Measurements from ENCODE around the gene HIBADH. TPM values are rescaled to one million over a fixed set of nuclear protein-coding genes. Genes with fewer than 3 reads are reported as not detected.

The HIBADH gene
- polyA plus RNA-seq, 2 of the 4 experiments (the other 2 are of a cell fraction), result 49.5 to 118 TPM

- WGBS (ENCODE audit: missing lambda C conversion rate), result 100% methylated on average over 1 of the region's 1 CpG
- no peak overlapping the region for H3K4me3 ChIP-seq
These were observed 35.5 kb downstream of the HIBADH start for GRCh38 chr7:27627146-27627545.

DNA sequence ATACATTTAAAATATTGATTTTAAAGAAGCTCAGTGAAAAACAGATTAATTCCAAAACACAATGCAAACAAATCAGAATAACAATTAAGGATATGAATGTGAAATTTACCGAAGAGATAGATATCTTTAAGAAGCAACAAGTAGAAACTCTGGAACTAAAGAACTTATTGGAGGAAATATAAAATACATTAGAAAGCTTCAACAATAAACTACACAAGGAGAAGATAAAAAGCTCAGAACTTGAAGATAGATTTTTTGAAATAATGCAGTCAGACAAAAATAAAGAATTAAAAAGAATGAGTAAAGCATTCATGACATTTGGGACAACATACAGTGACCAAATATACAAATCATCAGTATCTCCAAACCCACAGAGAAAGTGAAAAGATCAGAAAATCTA, 43.2 kb downstream of the HIBADH start:
- ATAC-seq (no peak), FAIRE-seq (no peak), DNase-seq (ENCODE audit: low read depth in 1 of 2, low spot score in 1 of 2) (no peak)
- Histone ChIP-seq H3K9me3 (peaks cover 40% of the 10 kb centered on the region), H3K4me1 (no peaks in the 10 kb centered on the region), H3K27ac (no peak overlapping the region), H3K4me3 (no peak overlapping the region), H3K4me2 (no peak overlapping the region)
- no peak for TF ChIP-seq PHF8 (IDR thresholded peaks at IDR 0.05; ENCODE audit: borderline replicate concordance, low read depth)
- TF ChIP-seq HOXB13 (CRISPR knock-in tag; IDR thresholded peaks at IDR 0.05; ENCODE audit: low read depth), result no peak
- no peak for TF ChIP-seq RNF2 (IDR thresholded peaks at IDR 0.05; ENCODE audit: borderline replicate concordance, low read depth)
- no peak for TF ChIP-seq TP53 (CRISPR knock-in tag; IDR thresholded peaks at IDR 0.05)
- TF ChIP-seq JUNB (IDR thresholded peaks at IDR 0.05), result no peak
- POLR2A ChIA-PET, result no interaction called here
- WGBS (ENCODE audit: missing lambda C conversion rate), result 98% methylated on average over 1 of the region's 1 CpG
- CTCF ChIA-PET, result interaction anchor here (1.0 to 1.2 kb wide), 3 partner anchors 12 to 408 kb away, joined by 3 read pairs; no protein-coding TSS in a partner anchor

More at GRCh38 chr7:27627146-27627545, 35.5 kb downstream of the HIBADH start:
- no peak for DNase-seq (ENCODE audit: low read depth in 1 of 2, low spot score in 1 of 2)
- FAIRE-seq, result no peak
- H3K4me1 ChIP-seq, result no peaks in the 10 kb centered on the region
- POLR2A ChIA-PET, result no interaction called here
- H3K9me3 ChIP-seq, result no peaks in the 10 kb centered on the region
- no peak overlapping the region for H3K27ac ChIP-seq
- H3K4me2 ChIP-seq, result no peak overlapping the region
- CTCF ChIA-PET, result no interaction called here
- TF ChIP-seq HES2 (IDR thresholded peaks at IDR 0.05) (no peak), ATOH8 (CRISPR knock-in tag; IDR thresholded peaks at IDR 0.05; ENCODE audit: low read depth) (no peak), RARB (CRISPR knock-in tag; IDR thresholded peaks at IDR 0.05) (no peak), EP300 (IDR thresholded peaks at IDR 0.05) (no peak), RCOR1 (IDR thresholded peaks at IDR 0.05; ENCODE audit: low read depth, low read length) (no peak), POLR2A (IDR thresholded peaks at IDR 0.05; ENCODE audit: low read length) (no peak), HOXA7 (CRISPR knock-in tag; IDR thresholded peaks at IDR 0.05) (no peak), HDAC2 (IDR thresholded peaks at IDR 0.05) (no peak), FOXS1 (CRISPR knock-in tag; IDR thresholded peaks at IDR 0.05) (no peak), NFE2L2 (conservative IDR thresholded peaks at IDR 0.05; ENCODE audit: low read length) (no peak), CBX8 (IDR thresholded peaks at IDR 0.05) (no peak), POLR2AphosphoS2 (conservative IDR thresholded peaks at IDR 0.05; ENCODE audit: low read length) (no peak), ZFP36 (IDR thresholded peaks at IDR 0.05; ENCODE audit: borderline replicate concordance, partially characterized antibody) (no peak), HOXB13 (CRISPR knock-in tag; IDR thresholded peaks at IDR 0.05; ENCODE audit: low read depth) (no peak), SREBF2 (IDR thresholded peaks at IDR 0.05) (no peak)
- TF ChIP-seq, protein P1, sequence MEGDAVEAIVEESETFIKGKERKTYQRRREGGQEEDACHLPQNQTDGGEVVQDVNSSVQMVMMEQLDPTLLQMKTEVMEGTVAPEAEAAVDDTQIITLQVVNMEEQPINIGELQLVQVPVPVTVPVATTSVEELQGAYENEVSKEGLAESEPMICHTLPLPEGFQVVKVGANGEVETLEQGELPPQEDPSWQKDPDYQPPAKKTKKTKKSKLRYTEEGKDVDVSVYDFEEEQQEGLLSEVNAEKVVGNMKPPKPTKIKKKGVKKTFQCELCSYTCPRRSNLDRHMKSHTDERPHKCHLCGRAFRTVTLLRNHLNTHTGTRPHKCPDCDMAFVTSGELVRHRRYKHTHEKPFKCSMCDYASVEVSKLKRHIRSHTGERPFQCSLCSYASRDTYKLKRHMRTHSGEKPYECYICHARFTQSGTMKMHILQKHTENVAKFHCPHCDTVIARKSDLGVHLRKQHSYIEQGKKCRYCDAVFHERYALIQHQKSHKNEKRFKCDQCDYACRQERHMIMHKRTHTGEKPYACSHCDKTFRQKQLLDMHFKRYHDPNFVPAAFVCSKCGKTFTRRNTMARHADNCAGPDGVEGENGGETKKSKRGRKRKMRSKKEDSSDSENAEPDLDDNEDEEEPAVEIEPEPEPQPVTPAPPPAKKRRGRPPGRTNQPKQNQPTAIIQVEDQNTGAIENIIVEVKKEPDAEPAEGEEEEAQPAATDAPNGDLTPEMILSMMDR (IDR thresholded peaks at IDR 0.05), result no peak
- ATAC-seq, result no peak

DNA sequence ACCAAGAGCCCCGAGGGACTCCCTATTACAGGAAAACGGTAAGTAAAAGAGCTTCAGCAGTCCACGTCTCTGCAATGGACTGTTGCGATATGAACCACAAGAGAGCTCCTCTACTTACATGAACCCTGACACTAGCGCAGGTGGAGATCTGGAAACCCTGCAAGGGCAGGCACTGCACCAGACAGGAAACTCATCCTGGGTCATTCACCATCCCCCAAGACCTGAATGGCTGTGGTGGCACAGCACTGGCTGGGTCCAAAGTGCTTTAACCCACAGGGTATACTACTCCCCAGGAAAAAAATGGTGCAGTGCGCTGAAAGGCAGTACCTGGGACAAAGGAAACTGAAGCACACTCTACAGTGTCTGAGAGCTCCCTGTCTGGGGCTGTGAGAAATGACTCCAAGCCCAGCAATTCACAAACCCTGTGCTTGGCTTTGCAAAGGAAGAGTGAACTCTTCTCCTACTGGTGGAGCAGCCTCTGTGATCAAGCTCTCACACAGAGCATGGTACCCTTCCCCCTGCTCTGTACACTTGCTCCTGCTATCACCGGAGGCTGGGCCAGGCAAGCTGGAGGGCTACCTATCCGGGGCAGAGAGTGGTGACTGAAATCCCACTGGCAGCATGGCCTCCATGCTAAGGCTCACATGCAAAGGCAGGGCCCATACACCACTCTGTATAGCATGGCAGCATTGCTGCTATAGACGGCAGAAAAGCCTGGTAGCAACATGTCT, 44.9 kb downstream of the HIBADH start:
- Histone ChIP-seq H3K27ac (no peak overlapping the region), H3K4me3 (no peak overlapping the region), H3K4me2 (no peak overlapping the region), H3K9me3 (peaks cover 40% of the 10 kb centered on the region), H3K4me1 (no peaks in the 10 kb centered on the region)
- CTCF ChIA-PET, result interaction anchor here (1.6 to 1.7 kb wide), 2 partner anchors 13 to 383 kb away, joined by 3 to 10 read pairs; no protein-coding TSS in a partner anchor
- DNase-seq (ENCODE audit: low read depth in 1 of 2, low spot score in 1 of 2), result no peak
- POLR2A ChIA-PET, result no interaction called here
- no peak for ATAC-seq
- WGBS (ENCODE audit: missing lambda C conversion rate), result 89% methylated on average over 9 of the region's 9 CpGs
- no peak for FAIRE-seq
- TF ChIP-seq, protein P2, sequence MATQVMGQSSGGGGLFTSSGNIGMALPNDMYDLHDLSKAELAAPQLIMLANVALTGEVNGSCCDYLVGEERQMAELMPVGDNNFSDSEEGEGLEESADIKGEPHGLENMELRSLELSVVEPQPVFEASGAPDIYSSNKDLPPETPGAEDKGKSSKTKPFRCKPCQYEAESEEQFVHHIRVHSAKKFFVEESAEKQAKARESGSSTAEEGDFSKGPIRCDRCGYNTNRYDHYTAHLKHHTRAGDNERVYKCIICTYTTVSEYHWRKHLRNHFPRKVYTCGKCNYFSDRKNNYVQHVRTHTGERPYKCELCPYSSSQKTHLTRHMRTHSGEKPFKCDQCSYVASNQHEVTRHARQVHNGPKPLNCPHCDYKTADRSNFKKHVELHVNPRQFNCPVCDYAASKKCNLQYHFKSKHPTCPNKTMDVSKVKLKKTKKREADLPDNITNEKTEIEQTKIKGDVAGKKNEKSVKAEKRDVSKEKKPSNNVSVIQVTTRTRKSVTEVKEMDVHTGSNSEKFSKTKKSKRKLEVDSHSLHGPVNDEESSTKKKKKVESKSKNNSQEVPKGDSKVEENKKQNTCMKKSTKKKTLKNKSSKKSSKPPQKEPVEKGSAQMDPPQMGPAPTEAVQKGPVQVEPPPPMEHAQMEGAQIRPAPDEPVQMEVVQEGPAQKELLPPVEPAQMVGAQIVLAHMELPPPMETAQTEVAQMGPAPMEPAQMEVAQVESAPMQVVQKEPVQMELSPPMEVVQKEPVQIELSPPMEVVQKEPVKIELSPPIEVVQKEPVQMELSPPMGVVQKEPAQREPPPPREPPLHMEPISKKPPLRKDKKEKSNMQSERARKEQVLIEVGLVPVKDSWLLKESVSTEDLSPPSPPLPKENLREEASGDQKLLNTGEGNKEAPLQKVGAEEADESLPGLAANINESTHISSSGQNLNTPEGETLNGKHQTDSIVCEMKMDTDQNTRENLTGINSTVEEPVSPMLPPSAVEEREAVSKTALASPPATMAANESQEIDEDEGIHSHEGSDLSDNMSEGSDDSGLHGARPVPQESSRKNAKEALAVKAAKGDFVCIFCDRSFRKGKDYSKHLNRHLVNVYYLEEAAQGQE (IDR thresholded peaks at IDR 0.05), result no peak
- TF ChIP-seq FOSB (CRISPR knock-in tag; IDR thresholded peaks at IDR 0.05), result no peak
- no peak for TF ChIP-seq RFX5 (IDR thresholded peaks at IDR 0.05)
- TF ChIP-seq, protein P3, sequence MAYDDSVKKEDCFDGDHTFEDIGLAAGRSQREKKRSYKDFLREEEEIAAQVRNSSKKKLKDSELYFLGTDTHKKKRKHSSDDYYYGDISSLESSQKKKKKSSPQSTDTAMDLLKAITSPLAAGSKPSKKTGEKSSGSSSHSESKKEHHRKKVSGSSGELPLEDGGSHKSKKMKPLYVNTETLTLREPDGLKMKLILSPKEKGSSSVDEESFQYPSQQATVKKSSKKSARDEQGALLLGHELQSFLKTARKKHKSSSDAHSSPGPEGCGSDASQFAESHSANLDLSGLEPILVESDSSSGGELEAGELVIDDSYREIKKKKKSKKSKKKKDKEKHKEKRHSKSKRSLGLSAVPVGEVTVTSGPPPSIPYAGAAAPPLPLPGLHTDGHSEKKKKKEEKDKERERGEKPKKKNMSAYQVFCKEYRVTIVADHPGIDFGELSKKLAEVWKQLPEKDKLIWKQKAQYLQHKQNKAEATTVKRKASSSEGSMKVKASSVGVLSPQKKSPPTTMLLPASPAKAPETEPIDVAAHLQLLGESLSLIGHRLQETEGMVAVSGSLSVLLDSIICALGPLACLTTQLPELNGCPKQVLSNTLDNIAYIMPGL (CRISPR knock-in tag; IDR thresholded peaks at IDR 0.05; ENCODE audit: borderline replicate concordance), result no peak
- no peak for TF ChIP-seq EHF (CRISPR knock-in tag; IDR thresholded peaks at IDR 0.05)

Data from A549 (cell line).